NCI-H2196 treated with DMSO at 0.1 percent for 48 hours (cell line): ENCODE measurements around the gene DHRS13.
A peak's percentile ranks its signal among the peaks of the same experiment; 100 is the strongest.
"Not testable (repeated sequence)": the region's sequence is repeated elsewhere in the genome, so short reads cannot be mapped to it uniquely, and the experiment has no call there.

ENCODE experiments used
- DNase-seq: peaks from one replicate; lab custom pipeline; 2025; ENCODE audit not compliant: unreplicated experiment; lab: John Stamatoyannopoulos, UW

The DHRS13 gene

GRCh38 chr17:28883967-28884702 is 18.7 kb downstream of the DHRS13 start:
- DNase-seq: no peak

DNA sequence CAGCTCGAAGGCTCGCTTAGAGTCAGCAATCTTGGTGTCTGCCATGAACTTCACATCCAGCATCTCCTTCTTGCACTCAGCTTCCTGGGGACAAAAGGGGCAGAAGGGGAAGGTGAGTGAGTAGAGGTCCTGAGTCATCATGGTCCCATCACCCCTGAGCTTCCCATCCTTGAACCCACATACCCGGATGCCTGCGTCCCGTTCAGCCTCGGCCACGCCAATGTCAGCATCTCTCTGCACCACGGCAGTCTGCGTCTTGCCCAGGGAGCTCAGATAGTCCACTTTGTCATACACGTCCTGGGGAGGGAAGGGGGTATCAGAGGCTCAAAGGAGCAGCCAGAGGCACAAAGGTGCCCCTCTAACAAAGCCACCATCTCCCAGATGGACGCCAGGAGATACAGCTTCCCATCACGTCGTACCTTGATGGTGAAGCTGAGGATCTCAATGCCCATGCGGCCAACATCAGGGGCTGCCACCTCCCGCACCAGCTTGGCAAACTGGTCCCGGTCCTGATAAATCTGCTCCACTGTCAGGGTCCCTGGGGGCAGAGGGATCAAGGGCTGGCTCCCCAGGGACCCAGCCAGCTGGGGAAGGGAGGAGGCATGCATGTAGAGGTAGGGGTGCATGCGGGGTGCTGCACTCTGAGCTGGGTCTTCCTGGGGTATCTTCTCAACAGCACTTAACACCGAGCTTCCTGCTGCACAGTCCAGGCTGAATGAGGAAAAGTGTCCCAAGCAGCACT is 20.6 kb downstream of the DHRS13 start:
- DNase-seq: no peak

DNA sequence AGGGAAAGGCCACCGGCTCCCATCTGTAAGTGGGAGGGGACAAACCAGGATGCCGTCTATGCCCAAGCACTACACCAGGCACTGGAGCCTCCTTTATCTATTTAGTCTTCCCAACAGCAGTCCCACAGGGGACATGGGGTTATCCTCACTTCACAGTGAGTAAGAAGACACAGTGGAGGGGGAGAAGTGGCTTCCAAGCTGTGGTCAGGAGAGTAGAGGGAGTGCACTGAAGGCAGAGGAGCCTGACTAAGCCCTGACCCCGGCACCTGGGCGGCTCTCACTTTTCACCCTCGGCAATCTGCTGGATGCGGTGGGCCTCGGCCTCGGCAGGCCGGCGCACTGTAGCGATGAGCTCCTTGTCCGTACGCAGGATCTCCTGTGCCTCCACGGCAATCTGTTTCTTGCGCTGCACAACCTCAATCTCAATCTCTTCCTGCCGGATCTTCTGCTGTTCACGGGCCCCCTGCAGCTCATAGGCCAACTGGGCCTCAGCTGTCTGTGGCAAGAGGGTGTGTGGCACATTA is 21.3 kb downstream of the DHRS13 start:
- no peak for DNase-seq

DNA sequence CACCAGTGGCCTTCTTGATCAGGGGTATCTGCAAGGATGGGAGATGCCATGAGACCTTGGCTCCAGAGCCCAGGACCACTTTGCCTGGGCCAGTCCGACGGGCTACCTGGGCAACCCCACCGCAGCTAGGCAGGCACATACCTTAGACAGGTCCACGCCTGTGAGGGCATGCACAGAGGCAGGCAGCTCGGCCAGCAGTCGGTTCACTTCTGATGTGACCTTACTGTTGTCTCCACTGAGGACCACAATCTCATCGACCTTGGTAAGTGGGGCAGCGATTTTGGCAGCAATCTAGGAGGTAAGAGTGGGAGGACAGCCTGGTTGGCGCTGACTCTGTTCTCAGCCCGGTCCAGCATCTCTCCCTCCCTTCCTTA is 22.3 kb downstream of the DHRS13 start:
- no peak for DNase-seq

- no peak for DNase-seq
These were observed 22.9 kb downstream of the DHRS13 start for GRCh38 chr17:28879886-28880571.

DNA sequence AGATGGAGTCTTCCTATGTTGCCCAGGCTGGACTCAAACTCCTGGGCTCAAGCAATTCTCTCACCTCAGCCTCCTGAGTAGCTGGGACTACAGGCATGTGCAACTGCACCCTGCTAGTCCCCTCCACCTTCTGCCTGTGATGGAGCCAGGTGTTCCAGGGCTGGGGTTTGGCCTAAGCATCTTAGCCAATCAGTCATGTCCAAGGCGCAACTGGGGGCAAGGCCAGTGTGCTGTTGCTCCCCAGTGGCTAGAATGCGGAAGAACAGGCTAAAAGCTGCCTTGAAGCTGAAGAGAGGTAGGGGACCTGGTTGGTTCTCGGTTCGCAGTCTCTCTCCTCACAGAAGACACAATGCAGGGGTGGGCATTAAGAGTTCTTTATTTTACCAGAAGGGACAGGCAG is 23.9 kb downstream of the DHRS13 start:
- DNase-seq: peak; percentile 8

DNA sequence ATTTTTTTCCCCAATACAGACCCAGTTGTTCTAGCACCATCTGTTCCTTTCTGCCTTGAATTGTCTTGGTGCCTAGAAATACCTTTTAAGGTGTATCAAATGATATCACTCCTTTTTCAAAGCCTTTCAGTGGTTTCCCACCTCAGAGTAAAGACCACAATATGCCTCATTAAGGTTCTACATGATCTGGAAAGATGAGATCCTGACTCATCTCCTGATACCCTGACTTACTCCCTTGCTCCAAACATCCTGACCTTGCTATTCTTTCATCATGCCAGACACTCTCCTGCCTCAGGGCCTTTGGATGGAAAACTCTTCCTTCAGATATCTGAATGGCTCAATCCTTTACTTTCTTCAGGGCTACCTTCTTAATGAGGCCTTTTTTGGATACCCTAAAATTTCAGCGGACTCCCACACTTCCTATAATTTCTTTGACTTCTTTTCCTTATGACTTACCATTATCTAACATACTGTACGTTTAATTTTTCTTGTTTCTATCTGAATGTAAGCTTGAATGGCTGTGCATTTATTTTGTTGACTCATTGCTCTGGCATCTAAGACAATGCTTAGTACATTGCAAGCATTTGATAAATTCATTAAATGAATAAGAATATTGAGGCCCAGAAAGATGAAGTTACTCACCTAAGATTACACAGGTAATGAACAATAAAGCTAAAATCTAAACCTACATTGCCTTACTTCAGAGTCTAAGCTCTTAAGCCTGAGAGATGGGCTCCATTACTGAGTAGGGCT is 24.5 kb downstream of the DHRS13 start:
- DNase-seq: no peak

DNA sequence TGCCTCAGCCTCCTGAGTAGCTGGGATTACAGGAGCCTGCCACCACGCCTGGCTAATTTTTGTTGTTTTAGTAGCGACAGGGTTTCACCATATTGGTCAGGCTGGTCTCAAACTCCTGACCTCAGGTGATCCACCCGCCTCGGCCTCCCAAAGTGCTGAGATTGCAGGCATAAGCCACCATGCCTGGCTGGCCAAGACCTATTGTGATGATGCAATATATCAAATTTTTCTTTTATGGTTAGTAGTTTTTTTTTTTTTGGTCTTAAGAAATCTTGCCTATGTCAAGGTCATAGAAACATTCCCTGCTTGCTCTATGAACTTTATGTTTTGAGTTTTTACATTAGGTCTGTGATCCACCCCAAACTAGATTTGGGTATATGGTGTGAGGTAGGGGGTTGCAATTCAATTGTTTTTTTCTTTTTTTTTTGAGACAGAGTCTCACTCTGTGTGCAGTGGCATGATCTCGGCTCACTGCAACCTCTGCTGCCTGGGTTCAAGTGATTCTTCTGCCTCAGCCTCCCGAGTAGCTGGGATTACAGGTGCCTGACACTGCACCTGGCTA is 25.6 kb downstream of the DHRS13 start:
- not testable (repeated sequence) for DNase-seq

DNA sequence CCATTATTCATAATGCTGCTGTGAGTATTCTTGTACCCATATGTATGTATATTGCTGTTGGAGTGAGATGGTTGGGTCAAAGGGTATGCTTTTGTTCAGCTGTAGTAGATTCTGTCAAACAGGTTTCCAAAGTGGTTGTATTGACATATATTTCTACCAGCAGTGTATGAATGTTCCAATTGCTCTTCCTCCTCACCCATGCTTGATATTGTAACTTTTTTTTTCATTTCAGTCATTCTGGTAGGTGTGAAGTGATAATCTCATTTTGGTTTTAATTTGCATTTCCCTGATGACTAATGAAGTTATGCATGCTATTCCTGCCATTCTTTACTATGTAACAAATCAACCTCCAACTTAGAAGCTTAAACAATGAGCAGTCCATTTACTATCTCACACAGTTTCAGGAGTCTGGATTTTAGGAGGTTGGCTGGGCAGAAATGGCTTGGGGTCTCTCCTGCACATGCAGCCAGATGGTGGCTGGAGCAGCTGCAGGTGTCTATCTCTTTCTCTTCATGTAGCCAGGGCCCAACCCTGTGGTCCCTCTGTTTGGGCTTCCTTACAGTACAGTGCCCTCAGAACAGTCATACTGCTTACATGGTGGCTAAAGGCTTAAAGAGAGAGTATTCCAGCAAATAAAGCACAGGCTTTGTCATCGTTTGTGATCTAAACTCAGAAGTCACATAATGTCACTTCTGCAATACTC is 26.9 kb downstream of the DHRS13 start:
- no peak for DNase-seq

DNA sequence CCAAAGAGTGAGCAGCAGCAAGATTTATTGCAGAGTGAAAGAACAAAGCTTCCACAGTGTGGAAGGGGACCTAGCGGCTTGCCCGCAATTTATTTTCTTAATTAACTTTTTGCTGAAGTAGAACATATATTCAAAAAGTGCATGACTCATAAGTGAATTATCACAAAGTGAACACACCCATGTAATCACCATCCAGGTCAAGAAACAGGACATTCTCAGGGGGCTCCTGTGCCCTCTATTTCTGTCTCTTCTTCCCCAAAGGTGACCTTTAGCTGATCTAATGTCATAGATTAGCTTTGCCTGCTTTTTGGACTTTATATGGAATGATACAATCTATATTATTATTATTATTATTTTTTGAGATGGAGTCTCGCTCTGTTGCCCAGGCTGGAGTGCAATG is 28.1 kb downstream of the DHRS13 start:
- DNase-seq: no peak

- no peak for DNase-seq
These were observed 29.0 kb downstream of the DHRS13 start for GRCh38 chr17:28873839-28874238.

DNA sequence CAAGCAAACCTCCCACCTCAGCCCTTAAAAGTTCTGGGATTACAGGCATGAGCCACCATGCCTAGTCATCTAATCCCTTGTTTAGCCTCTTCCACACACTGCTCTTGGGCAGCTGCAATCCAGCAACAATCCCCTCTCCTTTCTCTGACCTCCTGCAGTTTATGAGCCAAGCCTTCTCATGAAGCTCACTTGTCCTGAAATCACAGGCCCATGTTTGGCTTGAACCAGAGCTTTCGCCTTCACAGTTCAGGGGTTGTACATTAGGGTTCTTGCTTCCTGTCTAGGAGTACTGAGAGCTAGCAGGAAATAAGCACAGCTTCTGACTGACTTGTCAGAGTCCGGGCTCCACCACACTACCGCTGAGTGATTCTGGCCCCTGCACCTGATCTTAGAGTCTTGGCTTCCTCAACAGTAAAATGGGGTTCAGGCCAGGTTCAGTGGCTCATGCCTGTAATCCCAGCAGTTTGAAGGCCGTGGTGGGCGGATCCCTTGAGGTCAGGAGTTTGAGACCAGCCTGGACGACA is 31.8 kb downstream of the DHRS13 start:
- DNase-seq: no peak

- no peak for DNase-seq
These were observed 35.6 kb downstream of the DHRS13 start for GRCh38 chr17:28867276-28867675.

DNA sequence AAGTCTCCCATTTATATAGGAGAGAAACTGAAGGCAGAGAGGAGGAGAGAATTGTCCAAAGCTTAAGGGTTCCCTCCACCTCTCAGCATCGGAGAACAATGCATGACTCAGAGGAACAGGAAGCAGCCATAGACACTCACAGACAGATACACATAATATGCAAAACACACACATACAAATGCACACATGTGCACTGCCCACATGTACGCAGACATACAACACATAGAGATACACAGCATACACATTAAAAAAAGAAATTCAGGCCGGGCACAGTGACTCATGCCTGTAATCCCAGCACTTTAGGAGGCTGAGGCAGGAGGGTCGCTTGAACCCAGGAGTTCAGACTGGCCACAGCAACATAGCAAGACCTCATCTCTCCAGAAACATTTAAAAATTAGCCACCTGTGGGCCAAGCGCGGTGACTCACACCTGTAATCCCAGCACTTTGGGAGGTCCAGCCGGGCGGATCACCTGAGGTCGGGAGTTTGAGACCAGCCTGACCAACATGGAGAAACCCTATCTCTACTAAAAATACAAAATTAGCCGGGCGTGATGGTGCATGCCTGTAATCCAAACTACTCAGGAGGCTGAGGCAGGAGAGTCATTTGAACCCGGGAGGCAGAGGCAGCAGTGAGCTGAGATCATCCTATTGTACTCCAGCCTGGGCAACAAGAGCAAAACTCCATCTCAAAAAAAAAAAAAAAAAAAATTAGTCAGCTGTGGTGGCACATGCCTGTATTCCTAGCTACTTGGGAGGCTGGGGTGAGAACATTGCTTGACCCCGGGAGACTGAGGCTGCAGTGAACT is 36.7 kb downstream of the DHRS13 start:
- no peak for DNase-seq

DNA sequence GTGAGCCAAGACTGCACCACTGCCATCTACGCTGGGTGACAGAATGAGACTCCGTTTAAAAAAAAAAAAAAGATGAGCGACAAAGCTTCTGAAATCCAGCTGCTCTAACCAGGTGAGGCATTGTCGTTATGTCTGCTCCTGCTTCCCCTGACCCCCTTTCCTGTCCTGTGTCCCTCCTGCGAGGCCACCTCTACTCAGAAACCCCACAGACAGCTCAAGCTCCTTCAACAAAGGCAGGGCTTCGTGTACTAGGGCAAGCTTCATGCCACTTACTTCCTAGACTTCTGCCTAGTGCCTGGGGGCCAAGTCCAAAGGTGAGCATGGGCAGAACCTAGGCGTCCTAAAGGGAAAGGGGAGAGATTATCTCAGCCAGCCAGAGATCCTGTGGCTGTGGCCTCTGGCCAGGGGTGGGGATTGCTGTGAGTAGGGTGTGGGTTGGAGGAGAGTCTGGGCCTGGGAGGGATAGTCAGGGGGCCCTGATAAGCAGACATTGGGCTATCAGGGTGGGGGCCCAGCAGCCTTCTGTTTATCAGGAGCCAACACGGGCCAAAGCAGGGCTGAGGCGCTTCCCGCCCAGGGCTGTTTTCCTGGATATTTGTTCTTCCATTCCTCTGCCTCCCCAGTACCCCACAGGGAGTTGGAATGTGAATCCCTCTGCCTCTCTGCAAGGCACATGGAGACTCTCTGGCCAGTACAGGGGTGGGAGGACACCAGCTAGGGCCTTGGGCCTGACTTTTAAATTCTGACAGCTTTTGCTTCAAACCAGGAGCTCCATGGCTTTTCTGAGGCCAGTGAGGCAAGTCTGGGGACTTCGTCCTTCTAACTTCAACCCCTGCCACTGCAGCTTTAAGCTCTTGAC is 37.7 kb downstream of the DHRS13 start:
- DNase-seq: no peak

- no peak for DNase-seq
These were observed 38.9 kb downstream of the DHRS13 start for GRCh38 chr17:28863953-28864352.

DNA sequence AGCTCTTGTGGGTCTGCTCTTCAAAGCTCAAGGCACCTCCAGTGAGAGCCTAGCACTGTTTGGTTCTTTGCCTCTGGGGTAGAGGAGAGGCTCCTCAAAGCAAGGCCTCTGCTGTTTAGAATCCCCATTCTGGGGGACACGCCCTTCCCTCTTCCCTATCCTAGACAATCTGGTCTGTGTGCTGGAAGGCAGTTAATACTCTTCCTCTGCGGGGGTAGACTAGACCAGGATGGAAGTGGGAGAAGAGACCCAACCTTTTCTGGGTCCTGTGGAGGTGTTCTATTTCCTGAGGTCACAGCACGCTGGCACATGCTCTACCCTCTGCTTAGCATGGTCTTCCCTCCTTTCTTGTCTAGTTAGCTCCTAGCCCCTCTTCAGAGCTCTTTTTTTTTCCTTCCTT is 40.3 kb downstream of the DHRS13 start:
- DNase-seq: no peak
